Jurkat, Clone E6-1 (cell line): ENCODE data around the gene CYP4F3.

Source experiments
- DNase-seq: peaks from one replicate; pipeline ENCODE4 v3.0.0-alpha.2; 2011; ENCODE audit warnings: low read depth, low spot score
- H3K4me3 ChIP-seq: 2 replicates; pipeline ENCODE4 v1.5.1; 2011; ENCODE audit warnings: mild to moderate bottlenecking, low read length, control low read depth, moderate library complexity

CYP4F3 gene

DNA sequence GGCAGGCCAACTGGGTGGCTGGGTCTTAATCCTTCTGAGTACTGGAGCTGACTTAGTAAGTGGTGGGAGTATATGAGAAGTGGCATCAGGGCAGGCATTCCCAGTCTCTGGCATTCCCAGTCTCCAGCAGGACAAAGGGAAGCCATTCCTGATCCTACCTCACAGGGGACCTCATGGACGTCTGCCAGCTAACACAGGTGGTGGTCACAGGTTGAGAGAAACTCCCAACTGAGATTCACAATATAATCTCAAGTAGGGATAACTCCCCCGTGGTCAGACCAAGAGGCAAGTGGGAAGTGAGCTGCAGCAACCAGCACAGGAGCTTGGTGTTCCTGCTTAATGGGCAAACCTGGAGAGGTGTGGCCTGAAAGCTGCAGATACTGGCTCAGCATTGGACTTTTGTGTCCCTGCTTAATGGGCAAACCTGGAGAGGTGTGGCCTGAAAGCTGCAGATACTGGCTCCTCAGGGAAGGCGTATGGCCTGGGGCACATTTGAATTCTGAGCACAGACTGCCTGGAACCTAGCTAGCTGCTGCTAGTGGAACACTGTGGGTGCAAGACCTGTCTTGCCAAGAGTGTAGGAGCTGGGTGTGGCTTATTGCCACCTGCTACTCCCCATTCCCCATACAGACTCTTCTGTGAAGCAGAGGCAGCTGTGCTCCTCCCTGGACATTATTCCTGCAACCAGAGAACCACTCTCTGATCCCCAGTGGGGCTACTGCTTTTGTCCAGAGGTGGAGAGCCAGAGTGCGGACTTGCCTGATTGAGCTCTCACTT, 61.2 kb downstream of the CYP4F3 start:
- DNase-seq = no peak
- H3K4me3 ChIP-seq = no peak overlapping the region

DNA sequence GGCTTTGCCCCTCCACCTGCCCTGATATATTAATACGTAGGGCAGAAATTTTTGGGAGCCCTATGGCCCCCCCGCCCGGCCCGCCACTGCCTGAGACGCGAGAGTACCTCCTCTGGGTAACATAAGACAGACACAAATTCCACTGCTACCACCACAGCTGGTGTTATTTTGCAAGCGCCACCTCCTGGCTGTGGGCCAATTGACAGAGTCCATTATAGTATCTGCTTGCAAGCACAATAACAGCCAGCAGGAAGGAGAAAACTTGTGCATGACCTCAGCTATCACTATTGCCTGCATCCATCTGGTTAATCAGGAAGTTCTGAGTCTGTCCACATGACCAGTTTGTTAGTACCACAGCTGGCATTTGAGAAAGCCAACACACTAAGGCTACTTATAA, 61.8 kb downstream of the CYP4F3 start:
- H3K4me3 ChIP-seq = no peak overlapping the region
- DNase-seq = peak; percentile 82
